Hematopoietic multipotent progenitor cell treated with erythropoietin and hydrocortisone succinate and interleukin-3 and kit ligand, for 8 days (in vitro differentiated cells): ENCODE results near the gene AHDC1.

Source experiments
- DNase-seq: peaks from one replicate; pipeline ENCODE4 v3.0.0-alpha.2; 2015

Gene AHDC1

DNA sequence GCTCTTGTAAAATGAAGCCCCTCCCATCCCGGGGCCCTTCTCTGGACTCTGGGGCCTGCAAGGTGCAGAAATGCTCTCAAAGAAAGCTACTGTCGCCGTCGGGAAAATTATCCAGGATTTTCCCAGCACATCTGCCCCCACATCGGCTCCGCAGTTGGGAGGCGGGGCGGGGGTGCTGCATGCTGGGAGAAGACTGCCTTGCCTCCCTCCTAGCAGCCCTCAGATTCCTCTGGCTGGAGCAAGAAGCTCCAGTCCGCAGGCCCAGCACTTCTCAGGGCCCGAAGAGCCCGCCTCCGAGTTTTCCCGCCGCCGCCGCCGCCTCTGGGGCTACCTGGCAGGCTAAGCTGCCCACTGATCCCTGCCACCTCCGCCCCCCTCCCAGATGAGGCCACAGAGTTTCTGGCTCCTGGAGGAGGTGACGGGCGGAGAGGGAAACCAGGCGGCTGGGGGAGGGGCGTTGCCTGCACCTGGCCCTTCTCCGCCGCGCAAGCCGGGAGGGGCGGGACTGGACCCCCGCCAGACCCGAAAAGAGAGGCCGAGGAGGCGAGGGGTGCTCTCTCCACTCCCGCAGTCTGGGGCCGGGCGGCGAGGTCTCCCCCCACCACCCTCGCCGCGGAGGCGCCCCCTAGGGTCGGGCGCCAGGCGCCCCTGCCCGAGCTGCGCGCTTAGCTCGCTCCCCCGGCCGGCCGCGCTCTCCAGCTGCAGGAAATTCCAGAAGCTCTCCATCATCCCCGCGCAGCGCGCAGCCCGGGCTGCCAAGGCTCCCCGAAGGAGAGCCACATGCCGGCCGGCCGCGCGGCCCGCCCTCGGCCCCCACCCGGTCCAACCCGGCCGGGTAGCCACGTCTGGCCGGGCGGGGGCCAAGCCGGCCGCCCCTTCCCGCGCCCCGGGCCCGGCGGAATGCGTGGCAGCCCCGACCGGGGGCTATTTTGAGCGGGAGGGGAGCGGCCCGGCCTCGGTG, 28.8 kb downstream of the AHDC1 start:
- no peak for DNase-seq

DNA sequence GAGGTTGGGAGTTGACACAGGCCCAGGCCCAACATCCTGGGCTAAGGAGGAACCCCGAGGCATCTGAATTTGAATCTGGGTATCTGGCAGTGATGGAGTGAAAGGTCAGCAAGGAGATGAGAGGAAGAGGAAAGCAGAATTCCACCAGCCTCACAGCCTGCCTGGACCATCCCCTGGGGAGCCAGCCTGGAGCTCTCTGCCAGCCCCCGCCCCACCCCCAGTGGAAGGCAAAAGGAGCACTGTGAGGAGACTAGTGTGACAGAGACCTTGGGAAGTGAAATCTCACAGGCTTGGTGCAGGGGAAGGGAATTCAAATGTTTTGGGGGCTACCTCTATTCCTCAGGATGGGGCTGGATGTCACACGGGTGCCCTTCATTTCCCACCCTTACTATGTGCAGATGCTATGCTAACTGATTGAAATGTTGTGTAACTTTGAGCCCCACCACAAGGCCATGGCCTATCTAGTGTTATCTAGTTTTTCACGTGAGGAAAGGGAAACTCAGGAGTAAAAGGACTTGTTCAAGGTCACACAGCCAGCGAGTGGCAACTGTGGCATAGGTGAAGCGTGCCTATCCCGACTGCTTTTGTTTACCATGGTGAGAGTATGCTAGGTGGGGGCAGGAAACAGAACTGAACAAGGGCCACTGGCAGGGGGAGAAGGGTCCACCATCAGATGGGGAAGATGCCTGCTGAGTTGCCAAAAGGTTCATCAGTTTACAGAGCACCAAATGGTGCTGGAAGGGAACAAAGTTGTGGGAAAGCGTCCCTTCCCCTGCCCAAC, 29.8 kb downstream of the AHDC1 start:
- DNase-seq = no peak

DNA sequence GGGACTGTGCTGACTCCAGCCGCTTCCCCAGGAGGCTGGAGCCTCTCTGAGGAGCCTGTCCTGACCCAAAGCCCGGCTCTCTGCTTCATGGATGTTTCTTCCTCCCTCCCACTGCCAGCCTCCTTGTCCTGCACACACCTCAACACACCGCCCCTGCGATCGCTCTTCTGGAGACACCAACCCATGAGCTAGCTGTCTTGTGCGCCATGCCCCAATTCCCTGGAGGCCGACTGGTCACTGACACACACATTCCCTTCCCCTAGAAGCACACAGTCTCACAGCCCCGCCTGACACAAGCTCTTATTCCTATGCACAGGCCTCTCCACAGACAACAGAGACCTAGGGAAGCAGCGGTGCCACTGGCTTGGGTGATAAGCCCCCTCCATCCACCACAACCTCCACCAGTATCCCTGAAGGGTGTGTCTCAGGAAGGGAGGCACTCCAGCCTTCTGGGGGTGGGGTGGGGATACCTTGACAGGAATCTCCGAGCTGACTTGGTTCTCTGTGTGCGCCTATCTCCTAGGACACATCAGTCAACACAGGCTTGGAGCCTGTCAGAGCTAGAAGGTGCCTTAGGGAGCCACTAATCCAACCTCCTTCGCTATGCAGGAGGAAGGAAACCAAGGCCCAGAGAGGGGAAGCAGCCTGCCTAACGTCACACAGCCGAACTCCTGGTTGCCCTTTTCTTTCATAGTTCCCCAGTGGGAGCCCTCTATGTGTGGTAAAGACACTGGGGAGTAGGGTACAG, 31.1 kb downstream of the AHDC1 start:
- DNase-seq = no peak

DNA sequence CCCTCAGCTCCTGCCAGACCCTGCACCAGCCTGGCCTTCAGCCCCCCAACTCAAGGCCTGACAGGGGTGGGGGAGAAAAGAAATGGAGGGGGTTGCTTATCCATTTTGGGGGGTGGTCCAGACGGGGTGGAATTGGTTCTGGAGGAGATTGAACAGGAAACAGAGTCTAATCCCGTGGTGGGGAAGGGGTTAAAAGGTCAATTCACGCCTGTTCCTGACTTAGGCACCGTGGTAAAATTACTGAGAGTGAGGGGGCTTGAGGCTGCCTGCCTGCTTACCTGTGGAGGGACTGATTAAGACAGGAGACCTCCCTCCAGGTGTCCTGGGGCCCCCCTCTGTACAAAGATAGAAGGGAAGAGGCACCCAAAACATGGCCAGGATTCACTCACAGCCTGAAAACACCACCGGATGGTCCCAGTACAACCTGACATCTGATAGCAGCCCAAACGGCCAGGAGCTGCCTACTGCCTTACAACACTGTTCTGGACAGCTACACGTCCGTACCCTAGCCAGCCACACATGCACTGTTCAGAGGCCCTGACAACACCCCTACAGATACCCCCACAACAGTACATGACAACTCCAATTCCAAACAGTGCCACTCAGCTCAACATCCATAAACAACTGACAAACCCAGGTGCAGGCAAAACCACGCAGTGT, 31.8 kb downstream of the AHDC1 start:
- DNase-seq = no peak

DNA sequence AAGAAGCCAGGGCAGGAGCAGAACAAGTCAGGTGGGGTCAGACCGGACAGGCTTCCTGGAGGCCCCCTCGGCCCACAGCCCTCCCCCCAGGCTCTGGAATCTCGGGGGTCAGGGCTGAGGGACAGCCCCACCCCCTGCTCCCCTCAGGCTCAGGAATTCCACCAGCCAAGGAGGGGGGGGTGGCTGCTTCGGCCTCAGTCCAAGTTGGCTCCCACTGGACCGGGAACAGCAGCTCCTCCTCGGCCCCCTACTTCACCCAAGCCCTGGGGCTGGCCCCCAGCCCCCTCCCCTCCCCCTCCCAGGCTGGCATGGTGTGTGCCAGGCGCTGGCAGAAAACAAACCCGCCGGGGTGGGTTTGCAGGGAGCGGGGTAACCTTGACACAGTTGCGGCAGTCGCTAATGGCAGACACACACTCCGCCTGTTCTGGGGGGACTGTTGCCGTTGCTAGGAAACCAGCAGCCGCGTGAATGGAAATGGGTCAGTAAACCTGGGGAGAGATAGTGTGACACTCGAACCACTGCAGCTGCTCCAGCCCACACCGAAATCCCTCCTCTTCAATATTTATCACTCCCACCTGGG, 32.4 kb downstream of the AHDC1 start:
- no peak for DNase-seq

DNA sequence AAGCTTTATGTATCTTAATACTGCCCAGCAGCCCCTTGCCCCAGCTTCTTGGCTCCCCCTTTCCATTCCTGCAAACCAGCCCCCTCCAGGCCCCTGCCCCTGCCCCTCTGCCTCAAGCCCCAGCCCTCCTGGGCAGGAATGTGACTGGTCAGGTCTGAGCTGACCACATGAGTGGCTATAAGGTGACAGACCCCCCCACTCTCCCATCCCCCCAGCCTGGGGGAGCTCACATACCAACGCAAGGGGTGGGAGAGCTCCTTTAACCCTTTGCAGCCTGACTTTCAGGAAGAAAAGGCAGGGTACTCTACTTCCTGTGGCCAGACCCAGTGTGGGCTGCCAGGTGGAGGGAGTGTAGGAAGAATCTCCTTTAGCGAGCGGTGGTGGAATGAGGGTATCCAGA, 33.2 kb downstream of the AHDC1 start:
- DNase-seq = no peak

DNA sequence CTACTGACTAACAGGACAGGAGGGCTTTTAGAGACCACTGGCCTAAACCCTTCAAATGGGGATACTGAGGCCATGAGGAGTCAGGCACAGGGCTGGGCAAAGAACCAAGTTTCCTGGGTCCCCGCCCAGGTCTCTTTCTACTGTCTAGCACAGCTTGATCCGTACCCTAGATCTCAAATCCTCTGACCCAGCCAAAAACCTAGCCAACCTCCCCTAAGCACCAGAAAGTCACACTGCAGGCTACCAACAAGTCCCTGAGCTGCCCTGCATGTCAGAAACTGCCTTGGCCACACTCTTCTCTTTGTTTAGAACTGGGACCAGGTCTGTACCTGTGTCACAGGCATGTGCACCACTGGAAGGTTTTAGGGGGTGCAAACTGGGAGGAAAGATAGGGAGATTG, 33.6 kb downstream of the AHDC1 start:
- DNase-seq = no peak

DNA sequence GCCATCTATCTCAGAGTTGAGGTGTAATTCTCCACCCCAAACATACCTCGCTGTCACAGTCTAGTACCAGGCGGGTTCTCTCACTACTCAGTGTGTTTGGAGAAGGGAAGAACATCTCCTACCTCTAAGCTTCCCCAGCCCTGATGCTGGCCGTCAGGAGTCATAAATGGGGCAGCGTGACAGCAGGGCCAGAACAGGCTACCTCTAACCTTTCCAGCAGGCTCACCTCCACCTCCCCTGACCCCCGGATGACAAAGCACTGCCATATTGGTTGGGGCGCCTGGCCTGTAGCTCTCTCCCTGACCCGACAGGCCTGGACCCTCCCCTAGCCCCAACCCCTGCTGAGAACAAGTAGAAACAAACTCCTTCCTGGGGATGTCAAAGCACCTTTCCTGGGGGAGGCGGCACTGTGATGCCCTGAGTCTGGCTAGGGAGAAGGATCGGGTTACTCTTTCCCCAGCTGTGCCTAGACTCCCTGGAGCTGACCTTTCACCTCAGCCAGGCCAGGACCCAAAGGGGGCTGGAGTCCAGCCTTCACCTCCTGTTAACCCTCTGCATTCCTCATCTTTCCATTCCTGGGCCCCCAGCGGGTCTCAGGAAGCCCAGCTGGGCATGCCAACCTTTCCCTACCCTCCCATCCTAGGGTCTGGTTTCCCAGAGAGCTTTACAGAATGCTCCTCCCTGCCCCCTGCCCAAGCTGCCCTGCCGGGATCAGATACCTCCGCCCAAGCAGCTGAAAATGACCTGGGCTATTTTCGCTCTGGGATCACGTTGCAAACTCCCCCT, 34.2 kb downstream of the AHDC1 start:
- DNase-seq = no peak

DNA sequence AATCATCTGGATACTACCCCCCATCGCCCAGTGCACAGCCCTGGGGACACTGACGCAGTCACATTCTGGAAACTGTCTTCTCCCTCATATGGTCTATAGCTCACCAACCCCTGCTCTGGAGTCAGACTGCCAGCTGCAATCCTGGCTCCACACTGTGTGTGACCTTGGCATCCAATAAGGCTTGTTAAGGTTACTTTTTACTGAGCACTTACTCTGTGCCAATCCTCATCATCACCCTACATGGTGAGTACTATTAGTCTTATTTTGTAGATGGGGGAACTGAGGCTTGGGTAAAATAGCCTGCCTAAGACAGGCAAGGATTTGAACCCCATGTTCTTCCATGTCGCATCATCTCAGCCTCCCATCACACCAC, 34.9 kb downstream of the AHDC1 start:
- no peak for DNase-seq

DNA sequence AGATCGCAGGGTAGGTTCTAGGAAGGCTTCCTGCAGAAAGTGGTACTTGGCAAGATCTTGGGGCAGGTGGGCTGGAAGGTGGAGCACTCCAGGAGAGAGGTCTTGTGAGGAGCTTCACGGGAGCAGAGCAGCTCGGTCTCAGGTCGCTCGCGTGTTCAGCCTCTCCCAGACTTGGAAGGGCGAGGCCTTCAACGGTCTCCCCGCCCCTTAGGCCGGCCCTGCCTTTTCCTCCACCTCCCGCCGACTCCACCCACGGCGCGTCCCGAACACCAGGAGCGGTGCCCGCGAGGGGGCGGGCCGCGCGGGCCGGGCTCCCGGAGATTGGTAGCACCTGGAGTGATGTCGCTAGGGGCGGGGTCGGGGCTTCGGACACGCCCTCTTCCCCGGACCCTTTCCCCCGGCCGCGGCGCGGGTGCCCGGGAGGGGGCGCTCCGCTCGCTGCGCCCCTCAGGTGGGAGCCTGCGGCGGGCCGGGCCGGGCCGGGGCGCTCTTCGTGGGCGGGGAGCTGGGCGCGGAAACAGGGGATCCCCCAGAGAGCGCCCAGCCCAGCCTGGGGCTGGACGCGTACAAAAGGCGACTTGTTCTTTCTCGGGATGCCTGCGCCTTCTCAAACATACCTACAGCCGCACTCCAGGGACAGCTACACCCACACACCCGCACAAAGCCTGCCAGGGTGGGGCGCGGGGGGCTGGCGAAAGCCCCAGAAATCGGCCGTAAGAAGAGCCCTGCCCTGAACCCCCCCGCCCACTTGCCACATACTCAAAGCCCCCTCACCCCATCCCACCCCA, 35.5 kb downstream of the AHDC1 start:
- DNase-seq = peak; percentile 95

DNA sequence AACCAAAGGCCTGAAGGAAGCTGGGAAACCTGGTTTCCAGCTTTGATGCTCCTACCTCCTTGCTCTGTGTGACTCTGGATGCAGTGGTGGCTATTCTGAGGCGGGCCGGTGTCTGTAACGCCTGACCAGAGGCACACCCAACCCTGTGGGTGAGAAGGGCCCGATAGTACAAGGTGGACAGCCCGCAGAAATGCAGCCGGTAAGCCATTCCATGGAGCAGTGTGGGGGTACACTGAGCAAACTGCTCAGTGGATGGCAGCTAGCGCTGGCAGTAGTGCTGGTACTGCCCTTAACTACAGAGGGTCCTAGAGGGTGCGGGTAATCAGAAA, 36.0 kb downstream of the AHDC1 start:
- no peak for DNase-seq

DNA sequence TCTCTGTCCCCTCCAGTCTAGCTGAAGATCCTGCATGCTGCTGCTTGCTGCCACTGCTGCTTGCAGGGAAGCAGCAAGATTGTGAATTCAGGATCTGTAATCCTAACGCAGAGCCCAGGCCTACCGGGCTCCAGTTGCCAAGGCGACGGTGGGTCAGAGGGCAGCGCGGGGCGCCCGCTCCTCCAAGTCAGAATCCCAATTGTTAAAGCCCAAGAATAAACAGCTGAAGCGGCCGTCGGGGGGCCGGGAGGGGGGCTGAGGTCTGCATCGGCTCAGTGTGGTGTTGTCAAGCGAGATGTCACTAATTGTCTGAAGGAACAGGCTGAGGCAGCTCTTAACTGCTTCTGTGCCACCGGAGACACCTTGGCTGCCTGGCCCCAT, 36.8 kb downstream of the AHDC1 start:
- DNase-seq = no peak

DNA sequence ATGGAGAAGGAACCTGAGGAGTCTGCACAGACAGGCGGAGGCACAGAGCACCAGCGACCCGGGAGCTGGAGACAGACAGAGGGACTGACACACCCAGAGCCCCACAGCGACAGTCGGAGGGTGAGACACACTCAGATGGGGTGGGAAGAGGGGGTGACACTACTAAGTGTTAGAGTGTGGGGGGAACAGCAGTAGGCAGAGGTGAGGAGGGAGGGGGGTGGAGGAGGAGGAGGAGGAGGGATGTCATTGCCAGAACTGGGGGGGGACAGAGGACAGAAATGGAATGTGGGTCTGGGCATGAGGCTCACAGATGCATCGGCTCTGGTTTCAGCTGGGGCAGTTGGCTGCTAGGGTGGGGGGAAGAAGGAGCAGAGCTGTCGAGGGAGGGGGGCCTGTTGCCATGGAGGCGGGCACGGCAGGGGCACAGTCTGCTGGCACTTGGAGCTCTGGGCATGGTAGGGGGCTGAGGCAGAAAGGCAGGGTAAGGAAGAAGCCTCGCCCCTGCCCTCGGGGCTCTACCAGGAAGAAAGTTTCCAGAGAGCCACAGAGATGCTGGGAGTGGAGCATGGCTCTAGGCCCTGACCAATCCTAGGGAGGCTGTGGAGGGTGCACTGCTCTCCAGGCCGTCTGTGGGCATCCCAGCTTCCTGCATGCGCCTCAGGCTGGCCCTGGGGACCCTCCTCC, 37.3 kb downstream of the AHDC1 start:
- no peak for DNase-seq

DNA sequence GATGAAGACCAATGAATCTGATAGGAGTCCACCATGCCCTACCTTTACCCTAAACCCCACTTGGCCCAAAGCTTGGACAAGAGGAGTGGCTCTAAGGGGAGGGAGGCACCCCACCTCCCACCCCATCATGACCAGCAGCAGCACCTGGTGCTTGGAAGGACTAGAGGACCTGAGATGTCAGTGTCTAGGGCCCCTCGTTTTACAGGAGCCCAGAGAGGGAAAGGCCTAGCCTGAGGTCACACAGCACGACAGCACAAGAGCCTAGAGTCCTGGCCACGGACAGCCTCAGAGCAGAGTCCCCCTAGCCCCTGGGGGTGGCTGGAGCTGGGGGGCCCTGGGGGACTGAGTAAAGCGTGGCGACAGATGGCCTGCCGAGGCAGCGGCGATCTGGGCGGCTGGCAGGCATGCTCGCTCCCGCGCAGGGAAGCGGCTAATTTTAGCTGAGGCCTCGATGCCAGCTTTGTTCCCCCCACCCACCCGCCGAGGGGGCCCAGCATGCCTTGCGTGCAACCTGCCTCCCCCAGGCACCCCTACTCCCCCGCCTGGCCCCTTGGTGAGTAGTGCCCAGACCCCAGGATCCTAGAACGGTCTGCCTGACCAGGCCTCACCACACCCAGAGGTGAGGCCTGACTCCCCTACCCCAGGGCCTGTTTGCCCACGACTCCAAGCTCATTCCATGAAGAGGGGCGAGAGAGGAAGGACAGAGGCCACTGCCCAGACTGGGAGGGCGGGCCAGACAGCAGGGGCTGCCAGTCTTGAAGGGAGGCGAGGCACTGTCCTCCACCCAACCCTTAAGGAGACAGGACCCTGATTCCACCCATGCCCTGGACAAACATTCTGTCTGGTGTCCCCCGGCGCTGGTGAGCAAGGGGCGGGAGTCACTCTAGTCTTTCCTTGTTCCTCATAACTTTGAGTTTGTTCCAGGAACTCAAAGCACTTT, 39.0 kb downstream of the AHDC1 start:
- DNase-seq = no peak

DNA sequence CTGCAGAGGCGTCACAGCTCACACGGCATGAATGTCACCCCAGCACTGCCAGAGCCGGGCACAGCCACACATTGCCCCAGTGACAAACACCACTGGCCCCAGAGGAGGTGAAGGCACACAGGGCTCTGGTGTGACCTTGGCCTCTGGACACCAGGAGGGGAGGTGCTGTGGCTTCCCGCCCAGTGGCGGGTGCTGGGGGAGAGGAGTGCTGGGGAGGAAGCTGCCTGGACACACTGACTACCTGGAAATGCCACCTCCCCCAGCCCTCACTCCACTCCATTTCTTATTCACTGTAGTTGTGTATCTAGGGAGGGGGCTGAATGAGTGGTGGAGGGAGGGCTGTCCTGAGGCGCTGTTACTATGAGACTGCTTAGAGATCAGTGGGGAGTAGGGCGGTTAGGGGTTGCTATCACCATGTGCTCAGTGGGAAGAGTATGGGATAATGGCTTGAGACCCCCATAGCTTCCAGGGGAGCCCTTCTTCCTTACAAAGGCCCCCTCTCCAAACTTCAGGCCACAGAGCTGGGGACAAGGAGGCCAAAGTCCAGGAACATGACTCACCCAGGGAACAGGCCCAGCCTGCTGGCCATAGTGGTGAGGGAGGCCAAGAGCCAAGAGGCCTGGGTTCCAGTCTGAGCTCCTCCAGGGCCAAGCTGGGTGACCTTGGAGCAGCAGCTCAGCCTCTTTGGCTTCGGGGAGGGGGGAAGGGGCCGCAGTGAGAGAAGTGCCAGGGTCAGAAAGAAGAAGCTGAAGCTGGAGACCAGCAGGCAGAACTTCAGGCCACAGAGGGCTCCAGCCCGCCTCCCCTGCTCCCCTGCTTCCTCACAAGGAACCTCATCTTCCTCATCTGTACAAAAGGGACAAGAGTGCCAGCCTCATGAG, 40.1 kb downstream of the AHDC1 start:
- DNase-seq = no peak

DNA sequence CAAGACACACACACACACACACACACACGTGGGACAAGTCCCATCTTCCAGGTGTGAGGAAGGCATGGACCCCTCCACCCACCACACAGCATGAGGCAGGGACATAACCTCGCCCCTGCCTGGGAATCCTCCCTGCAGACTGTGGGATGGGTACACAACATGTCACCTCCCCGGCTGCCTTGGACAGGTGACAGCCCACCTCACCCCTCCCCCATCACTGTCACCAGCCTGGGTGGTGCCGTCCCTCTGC, 40.7 kb downstream of the AHDC1 start:
- no peak for DNase-seq

DNA sequence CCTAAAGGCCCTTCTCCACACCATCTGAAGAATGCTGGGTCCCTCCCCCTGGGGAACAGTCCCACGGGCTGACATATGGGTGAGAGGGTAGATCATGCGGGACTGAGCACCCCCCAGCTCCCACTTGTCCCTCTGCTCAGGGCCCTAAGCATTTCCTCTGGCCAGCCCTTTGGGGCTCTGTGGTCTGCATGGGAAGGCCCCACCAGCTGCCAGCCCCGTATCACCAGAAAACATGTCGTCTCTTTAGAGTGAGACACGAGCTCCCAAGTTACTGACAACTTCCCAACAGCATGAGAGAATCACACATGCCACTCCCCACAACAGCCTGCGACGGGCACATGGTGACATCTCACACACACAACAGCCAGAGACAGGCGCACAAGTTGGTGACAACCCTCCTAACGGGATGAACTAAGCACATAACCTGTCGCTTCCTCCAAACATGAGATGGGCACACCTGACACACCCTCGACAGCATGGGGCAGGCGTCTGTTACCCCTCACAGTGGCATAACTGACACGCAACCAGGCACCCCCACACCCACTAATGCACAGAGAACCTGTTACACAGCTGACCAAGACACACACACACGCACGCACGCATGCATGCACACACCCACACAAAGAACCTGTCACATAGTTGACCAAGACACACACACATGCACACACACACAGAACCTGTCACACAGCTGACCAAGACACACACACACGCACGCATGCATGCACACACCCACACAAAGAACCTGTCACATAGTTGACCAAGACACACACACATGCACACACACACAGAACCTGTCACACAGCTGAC, 41.2 kb downstream of the AHDC1 start:
- no peak for DNase-seq

DNA sequence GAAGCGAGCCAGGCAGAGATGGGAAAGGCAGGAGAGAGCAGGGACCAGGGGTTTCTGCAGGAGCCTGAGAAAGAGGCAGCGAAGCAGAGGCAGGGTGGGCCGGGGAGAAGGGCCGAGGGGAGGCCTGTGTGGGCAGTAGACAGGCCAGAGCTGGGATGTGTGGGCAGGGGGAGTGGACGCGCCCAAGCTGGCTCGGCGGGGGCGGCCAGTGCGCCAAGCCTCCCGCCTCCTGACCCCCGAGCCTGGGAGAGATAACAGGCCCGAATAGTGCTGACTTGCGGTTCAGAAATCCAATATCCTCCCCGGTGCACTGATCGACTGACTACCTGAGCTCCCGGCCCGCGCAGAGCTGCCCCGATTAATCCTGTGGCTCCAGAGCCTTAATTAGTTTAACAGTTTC, 41.9 kb downstream of the AHDC1 start:
- no peak for DNase-seq
